GM19328 (cell line): ENCODE data around the gene EIPR1.

Source experiments
- ATAC-seq: cut with Tn5 transposase; IDR thresholded peaks from one replicate; pipeline ENCODE4 v1.9.1; 2021; ENCODE audit warnings: mild to moderate bottlenecking, moderate library complexity; ENCODE audit not compliant: unreplicated experiment

The EIPR1 gene

GRCh38 chr2:3223080-3223923 is 154.3 kb downstream of the EIPR1 start:
- ATAC-seq: peak; percentile 89

- ATAC-seq: peak; percentile 37
Measured at GRCh38 chr2:3222636-3223035, 155.0 kb downstream of the EIPR1 start.

GRCh38 chr2:3219536-3219935 is 158.1 kb downstream of the EIPR1 start:
- no peak for ATAC-seq

GRCh38 chr2:3217646-3218045 is 160.0 kb downstream of the EIPR1 start:
- no peak for ATAC-seq

- ATAC-seq: no peak
Measured at GRCh38 chr2:3216841-3217495, 160.7 kb downstream of the EIPR1 start.

GRCh38 chr2:3214806-3215404 is 162.7 kb downstream of the EIPR1 start:
- no peak for ATAC-seq

GRCh38 chr2:3214065-3214464 is 163.6 kb downstream of the EIPR1 start:
- no peak for ATAC-seq

- ATAC-seq: no peak
Measured at GRCh38 chr2:3212984-3213383, 164.6 kb downstream of the EIPR1 start.

GRCh38 chr2:3212061-3212362 is 165.6 kb downstream of the EIPR1 start:
- ATAC-seq: no peak

- no peak for ATAC-seq
Measured at GRCh38 chr2:3211256-3212060, 166.2 kb downstream of the EIPR1 start.

- no peak for ATAC-seq
Measured at GRCh38 chr2:3210257-3210656, 167.4 kb downstream of the EIPR1 start.

- ATAC-seq: no peak
Measured at GRCh38 chr2:3209258-3209657, 168.4 kb downstream of the EIPR1 start.

GRCh38 chr2:3208591-3208990 is 169.0 kb downstream of the EIPR1 start:
- no peak for ATAC-seq

GRCh38 chr2:3208179-3208578 is 169.4 kb downstream of the EIPR1 start:
- ATAC-seq: no peak

GRCh38 chr2:3207091-3207491 is 170.5 kb downstream of the EIPR1 start:
- ATAC-seq: no peak

GRCh38 chr2:3205845-3206244 is 171.8 kb downstream of the EIPR1 start:
- ATAC-seq: no peak

- no peak for ATAC-seq
Measured at GRCh38 chr2:3204031-3204821, 173.4 kb downstream of the EIPR1 start.

- no peak for ATAC-seq
Measured at GRCh38 chr2:3203497-3204019, 174.1 kb downstream of the EIPR1 start.

GRCh38 chr2:3202926-3203325 is 174.7 kb downstream of the EIPR1 start:
- ATAC-seq: no peak

GRCh38 chr2:3201281-3201680 is 176.3 kb downstream of the EIPR1 start:
- no peak for ATAC-seq
